HepG2 (cell line): ENCODE results near the gene NOSIP. TPM values are rescaled to one million over a fixed set of nuclear protein-coding genes. Genes with fewer than 3 reads are reported as not detected.
A peak's percentile ranks its signal among the peaks of the same experiment; 100 is the strongest.

Experiments used
- CCAR2 ChIP-seq: fragments of 200-400 bp; formaldehyde crosslinking; optimal IDR thresholded peaks from 2 replicates; pipeline ENCODE3; 2018; ENCODE audit warnings: low read depth, mild to moderate bottlenecking, low read length, moderate library complexity
- EEA1 ChIP-seq: sonication (generic); formaldehyde crosslinking; IDR thresholded peaks from 2 replicates; pipeline ENCODE4 v1.5.1; 2020; ENCODE audit warnings: mild to moderate bottlenecking, missing genetic modification reagents, borderline replicate concordance
- ETV6 ChIP-seq: sonication (generic); formaldehyde crosslinking; conservative IDR thresholded peaks from 2 replicates; pipeline ENCODE4 v1.4.0; 2020; ENCODE audit warnings: missing genetic modification reagents
- FOXO4 ChIP-seq: sonication (generic); formaldehyde crosslinking; conservative IDR thresholded peaks from 2 replicates; pipeline ENCODE4 v1.8.1; 2023; ENCODE audit warnings: missing genetic modification reagents
- HNF1B ChIP-seq: sonication (generic); formaldehyde crosslinking; IDR thresholded peaks from 2 replicates; pipeline ENCODE4 v1.5.1; 2020; ENCODE audit warnings: mild to moderate bottlenecking, moderate library complexity, missing genetic modification reagents
- MED1 ChIP-seq: sonication (generic); formaldehyde crosslinking; IDR thresholded peaks from 2 replicates; pipeline ENCODE4 v1.4.0; 2020; ENCODE audit warnings: missing genetic modification reagents
- MIER3 ChIP-seq: IDR thresholded peaks from 2 replicates; pipeline ENCODE4 v1.6.1; 2016; ENCODE audit warnings: missing compliant biosample characterization, borderline replicate concordance
- PREB ChIP-seq: sonication (generic); formaldehyde crosslinking; IDR thresholded peaks from 2 replicates; pipeline ENCODE4 v1.4.0; 2020; ENCODE audit warnings: missing genetic modification reagents
- RFXANK ChIP-seq: IDR thresholded peaks from 2 replicates; pipeline ENCODE4 v1.6.1; 2016
- RXRB ChIP-seq: IDR thresholded peaks from 2 replicates; pipeline ENCODE4 v1.6.1; 2016; ENCODE audit warnings: borderline replicate concordance, missing genetic modification reagents, missing compliant biosample characterization
- SCMH1 ChIP-seq: sonication (generic); formaldehyde crosslinking; IDR thresholded peaks from 2 replicates; pipeline ENCODE4 v1.9.0; 2021; ENCODE audit warnings: missing genetic modification reagents, mild to moderate bottlenecking, borderline replicate concordance
- SOX13 ChIP-seq, 3 experiments: fragments of 450-650 bp in 1 of 3; sonication (generic) in 1 of 3; formaldehyde crosslinking in 1 of 3; IDR thresholded peaks in 2 of 3; conservative IDR thresholded peaks in 1 of 3; 2 replicates each; pipeline versions ENCODE4 v1.5.0 to v1.6.1; 2016 to 2020; ENCODE audit warnings: antibody characterized with exemption in 1 of 3, mild to moderate bottlenecking in 1 of 3, missing compliant biosample characterization in 1 of 3, missing genetic modification reagents in 1 of 3, moderate library complexity in 1 of 3
- TRIM24 ChIP-seq: sonication (generic); formaldehyde crosslinking; IDR thresholded peaks from 2 replicates; pipeline ENCODE4 v1.8.0; 2022; ENCODE audit warnings: mild to moderate bottlenecking, missing genetic modification reagents
- ZNF30 ChIP-seq: sonication (generic); formaldehyde crosslinking; IDR thresholded peaks from 2 replicates; pipeline ENCODE4 v1.5.0; 2020; ENCODE audit warnings: mild to moderate bottlenecking, missing genetic modification reagents
- ZNF367 ChIP-seq: sonication (generic); formaldehyde crosslinking; IDR thresholded peaks from 2 replicates; pipeline ENCODE4 v1.4.0; 2020; ENCODE audit warnings: missing genetic modification reagents, borderline replicate concordance
- ZNF574 ChIP-seq: sonication (generic); formaldehyde crosslinking; IDR thresholded peaks from 2 replicates; pipeline ENCODE4 v1.4.0; 2020; ENCODE audit warnings: missing genetic modification reagents
- ZNF605 ChIP-seq: sonication (generic); formaldehyde crosslinking; IDR thresholded peaks from 2 replicates; pipeline ENCODE4 v1.8.0; 2022; ENCODE audit warnings: mild to moderate bottlenecking, missing genetic modification reagents
- ZSCAN25 ChIP-seq: sonication (generic); formaldehyde crosslinking; IDR thresholded peaks from 2 replicates; pipeline ENCODE4 v1.8.0; 2022; ENCODE audit warnings: mild to moderate bottlenecking, missing genetic modification reagents
- polyA plus RNA-seq, 8 experiments: library from polyadenylated mRNA; depleted of rRNA in 3 of 8; stranded (reverse) in 7 of 8; unstranded in 1 of 8; fragments of >200 nt; fragmentation: Illumina TruSeq in 4 of 8; extraction: Trizol in 4 of 8; gene quantifications; 2 replicates each; pipeline versions ENCODE4 v1.2.1 to v1.2.3, GENCODE V29; 2011 to 2016; ENCODE audit warnings: low read depth in 4 of 8, missing spikeins in 1 of 8, mixed read lengths in 1 of 8; ENCODE audit not compliant: insufficient read depth in 1 of 8
- total RNA-seq, 5 experiments: library from RNA; depleted of rRNA; stranded (reverse); fragments of >200 nt; fragmentation: Illumina TruSeq; extraction: Trizol; gene quantifications; 2 replicates each; pipeline ENCODE4 v1.2.3, GENCODE V29; 2016; ENCODE audit warnings: low read depth in 1 of 5

Gene NOSIP
- total and polyA plus RNA-seq, 2 of the 13 experiments (the other 11 are each of a cell fraction or from before 2014, with no cell fraction given), result 54.3 to 78.0 TPM

- no peak for TF ChIP-seq PREB (CRISPR knock-in tag)
- TF ChIP-seq MIER3 (CRISPR knock-in tag), result no peak
- no peak for TF ChIP-seq TRIM24 (CRISPR knock-in tag)
- TF ChIP-seq ZSCAN25 (CRISPR knock-in tag), result no peak
- no peak for TF ChIP-seq MED1 (CRISPR knock-in tag)
- no peak for TF ChIP-seq ETV6 (CRISPR knock-in tag)
- no peak for TF ChIP-seq HNF1B (CRISPR knock-in tag)
- TF ChIP-seq ZNF367 (CRISPR knock-in tag), result no peak
- no peak for TF ChIP-seq CCAR2
- no peak for TF ChIP-seq EEA1 (CRISPR knock-in tag)
- TF ChIP-seq RXRB (CRISPR knock-in tag), result peak; percentile 29; the same call in 1 of the 2 replicates
- no peak for TF ChIP-seq ZNF30 (CRISPR knock-in tag)
- TF ChIP-seq SCMH1 (CRISPR knock-in tag), result no peak
- no peak for TF ChIP-seq SOX13 (IDR thresholded peaks at IDR 0.05)
- peak in 1 of 2 experiments; percentile 56; a peak in 2 of 4 replicates for TF ChIP-seq SOX13 (CRISPR knock-in tag; conservative IDR thresholded peaks at IDR 0.05 in 1 of 2, IDR thresholded peaks at IDR 0.05 in 1 of 2)
- TF ChIP-seq ZNF574 (CRISPR knock-in tag), result 0 out of 2 replicates have a peak, but pooled peaks have one; percentile 37
- 0 out of 2 replicates have a peak, but pooled peaks have one; percentile 36 for TF ChIP-seq FOXO4 (CRISPR knock-in tag)
- TF ChIP-seq ZNF605 (CRISPR knock-in tag), result peak; percentile 32; the same call in 1 of the 2 replicates
- no peak for TF ChIP-seq RFXANK (CRISPR knock-in tag)
Observed at GRCh38 chr19:49553451-49554271, 26.7 kb downstream of the NOSIP start (continued).
